Activated CD4-positive, alpha-beta T cell treated with anti-CD3 and anti-CD28 coated beads for 48 hours (primary cell): ENCODE measurements around the gene NR2F1.
"Not testable (repeated sequence)": the region's sequence is repeated elsewhere in the genome, so short reads cannot be mapped to it uniquely, and the experiment has no call there.

Experiments used
- DNase-seq: peaks from one replicate; pipeline ENCODE4 v3.0.0-alpha.2; 2020

NR2F1 gene

GRCh38 chr5:93582677-93583438, at the start of gene NR2F1:
TSS of gene NR2F1 (plus strand) at chr5:93583222. CDS start at chr5:93585024, 1,802 bp downstream.
- DNase-seq, result peak; percentile 15

- DNase-seq, result no peak
These were observed 37.1 kb upstream of the NR2F1 start for GRCh38 chr5:93545872-93546271.

- not testable (repeated sequence) for DNase-seq
These were observed 33.4 kb upstream of the NR2F1 start for GRCh38 chr5:93549594-93549993.

- no peak for DNase-seq
These were observed 25.9 kb upstream of the NR2F1 start for GRCh38 chr5:93557021-93557604.

- DNase-seq, result no peak
These were observed 16.9 kb upstream of the NR2F1 start for GRCh38 chr5:93566091-93566490.

GRCh38 chr5:93567424-93567823, 15.6 kb upstream of the NR2F1 start:
- no peak for DNase-seq

GRCh38 chr5:93569300-93570160, 13.5 kb upstream of the NR2F1 start:
- no peak for DNase-seq

- no peak for DNase-seq
These were observed 12.5 kb upstream of the NR2F1 start for GRCh38 chr5:93570294-93571113.

DNA sequence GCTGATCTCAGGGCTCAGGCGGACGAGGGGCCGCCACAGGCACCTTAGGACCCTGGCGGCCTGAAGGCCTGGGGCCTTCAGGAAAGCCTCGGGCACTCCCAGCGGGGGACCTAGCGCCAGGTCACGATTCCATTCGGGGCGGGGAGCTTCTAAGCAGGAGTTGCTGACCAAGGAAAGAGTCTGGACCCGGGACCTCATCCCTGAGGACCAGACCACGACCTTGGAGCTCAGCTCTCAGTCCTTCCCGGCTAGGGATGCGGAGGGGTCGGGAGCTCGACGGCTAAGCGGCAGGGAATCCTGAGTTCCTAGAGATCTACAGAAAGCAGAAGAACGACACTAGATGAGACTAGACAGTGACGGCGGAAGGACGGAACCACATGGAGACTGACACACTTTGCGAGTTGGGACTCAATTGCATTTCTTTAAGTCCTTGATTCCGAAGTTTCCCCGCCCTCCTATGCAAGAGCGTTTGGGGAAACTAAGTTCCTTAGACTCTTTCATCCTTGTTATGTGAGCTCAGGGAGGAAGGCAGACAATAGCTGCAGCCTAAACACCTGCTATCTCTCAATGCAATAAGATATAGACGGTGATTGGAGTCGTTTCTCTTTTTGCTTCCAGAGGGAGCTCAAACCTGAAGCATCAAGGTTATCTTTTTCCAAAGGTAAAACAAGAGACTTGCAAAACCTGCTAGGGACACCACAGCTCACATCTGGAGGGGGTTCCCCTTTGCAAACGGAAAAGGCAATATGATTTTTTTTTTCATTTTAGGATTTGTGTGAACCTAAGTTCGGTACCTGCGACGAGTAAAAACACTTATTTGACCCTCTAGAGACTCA, 11.7 kb upstream of the NR2F1 start:
- DNase-seq, result no peak

DNA sequence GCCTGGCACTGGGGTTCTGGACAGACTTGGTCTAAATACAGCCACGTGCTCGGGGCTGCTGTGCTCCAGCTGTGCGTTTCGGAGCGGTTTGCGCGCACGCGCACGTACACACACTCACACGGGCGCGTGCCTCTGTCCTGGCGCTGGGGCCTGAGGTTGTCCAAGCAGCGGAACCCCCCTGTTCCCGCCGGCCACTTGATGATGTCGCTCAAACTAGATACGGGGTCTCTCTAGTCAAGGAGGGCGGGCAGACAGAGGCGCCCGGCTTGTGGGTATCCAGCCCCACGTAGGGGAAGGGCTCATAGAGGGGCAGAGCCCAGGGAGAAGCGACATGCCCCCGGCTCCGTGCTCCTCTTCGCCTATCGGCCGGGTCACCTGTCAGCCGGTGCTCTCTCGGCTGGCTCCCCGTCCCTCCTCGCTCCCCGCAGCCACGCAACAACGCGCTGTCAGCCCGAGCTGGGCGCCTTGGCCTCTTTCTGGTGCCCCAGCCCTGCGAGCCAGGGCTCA, 10.9 kb upstream of the NR2F1 start:
- DNase-seq, result no peak

DNA sequence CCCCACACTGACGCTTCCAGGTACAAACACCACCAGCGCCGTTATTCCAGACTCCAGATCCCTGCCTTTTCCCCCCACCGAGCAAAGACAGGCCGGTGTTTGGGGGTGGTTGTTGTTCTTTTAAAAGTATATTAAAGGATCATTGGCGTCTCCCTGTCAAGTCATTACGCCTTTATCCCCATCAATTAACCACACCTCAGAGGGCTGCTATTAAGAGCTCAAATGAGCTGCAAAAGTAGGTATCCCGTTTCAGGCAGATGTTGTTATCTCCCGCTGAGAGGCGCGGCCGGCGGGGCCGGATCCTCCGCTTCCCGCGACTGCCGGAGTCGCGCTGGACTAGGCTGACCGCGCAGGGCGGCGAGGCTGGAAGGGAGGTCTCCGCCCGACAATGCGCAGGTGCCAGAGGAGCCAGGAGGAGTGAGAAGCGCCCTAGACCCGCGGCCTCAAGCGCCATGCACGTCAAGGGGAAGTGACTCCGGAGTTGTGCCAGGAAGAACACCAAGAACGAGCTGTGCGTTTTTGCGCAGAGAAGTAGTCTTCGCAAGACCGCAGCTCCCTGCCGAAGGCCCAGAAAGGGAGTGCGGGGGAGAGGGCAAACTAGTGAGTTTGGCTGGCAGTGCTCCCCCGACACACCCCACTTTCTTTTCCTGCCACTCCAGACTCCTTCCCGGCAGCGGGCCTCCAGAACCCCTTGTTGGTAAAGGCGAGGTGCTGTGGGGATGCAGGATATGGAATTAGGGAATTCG, 10.2 kb upstream of the NR2F1 start:
- no peak for DNase-seq

DNA sequence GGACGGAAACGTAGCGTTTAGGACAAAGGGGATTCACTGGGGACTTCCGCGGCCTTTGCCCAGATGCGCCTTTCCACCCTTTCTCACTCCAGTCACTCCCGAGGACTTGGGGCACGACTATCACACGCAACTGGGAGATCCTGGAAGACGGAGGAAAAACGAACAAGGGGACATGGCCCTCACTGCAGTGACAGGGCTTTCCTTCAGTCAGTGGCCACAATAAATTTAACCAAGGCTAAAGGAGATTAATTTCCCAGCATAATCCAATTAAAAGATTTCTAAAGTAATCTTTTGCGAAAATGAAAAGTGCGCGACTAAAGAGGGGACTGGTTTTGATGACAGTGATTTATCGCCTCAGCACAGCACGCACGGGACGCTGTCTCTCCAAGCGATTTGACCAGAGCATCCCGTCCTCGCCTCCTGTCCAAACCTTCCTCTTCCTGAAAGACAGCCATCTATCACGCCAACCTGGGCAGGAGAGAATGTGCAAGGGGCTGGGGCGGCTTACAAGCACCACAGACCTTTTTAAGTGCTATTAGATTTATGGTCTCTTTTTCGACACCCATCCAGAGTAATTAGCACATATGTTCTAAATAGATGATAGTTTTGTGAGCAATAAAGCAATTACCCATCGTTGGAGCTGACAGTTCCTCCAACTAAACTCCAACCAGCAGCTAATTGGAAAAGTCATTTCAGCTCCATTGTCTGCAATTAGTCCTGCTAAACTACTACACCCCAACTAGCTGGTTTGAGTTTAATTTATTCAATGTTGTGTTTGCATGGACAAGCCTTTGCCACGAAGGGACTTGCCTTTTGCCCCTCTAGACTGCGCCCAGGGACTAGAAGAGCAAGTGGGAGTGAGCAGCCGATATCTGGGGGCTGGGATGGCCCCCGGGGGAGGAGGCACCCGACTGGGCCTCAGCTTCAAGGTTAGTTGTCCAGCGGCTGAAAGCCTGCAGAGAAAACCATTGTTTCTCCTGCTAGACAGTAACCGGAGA, 9.4 kb upstream of the NR2F1 start:
- DNase-seq, result no peak

- DNase-seq, result no peak
These were observed 8.3 kb upstream of the NR2F1 start for GRCh38 chr5:93574491-93575305.

DNA sequence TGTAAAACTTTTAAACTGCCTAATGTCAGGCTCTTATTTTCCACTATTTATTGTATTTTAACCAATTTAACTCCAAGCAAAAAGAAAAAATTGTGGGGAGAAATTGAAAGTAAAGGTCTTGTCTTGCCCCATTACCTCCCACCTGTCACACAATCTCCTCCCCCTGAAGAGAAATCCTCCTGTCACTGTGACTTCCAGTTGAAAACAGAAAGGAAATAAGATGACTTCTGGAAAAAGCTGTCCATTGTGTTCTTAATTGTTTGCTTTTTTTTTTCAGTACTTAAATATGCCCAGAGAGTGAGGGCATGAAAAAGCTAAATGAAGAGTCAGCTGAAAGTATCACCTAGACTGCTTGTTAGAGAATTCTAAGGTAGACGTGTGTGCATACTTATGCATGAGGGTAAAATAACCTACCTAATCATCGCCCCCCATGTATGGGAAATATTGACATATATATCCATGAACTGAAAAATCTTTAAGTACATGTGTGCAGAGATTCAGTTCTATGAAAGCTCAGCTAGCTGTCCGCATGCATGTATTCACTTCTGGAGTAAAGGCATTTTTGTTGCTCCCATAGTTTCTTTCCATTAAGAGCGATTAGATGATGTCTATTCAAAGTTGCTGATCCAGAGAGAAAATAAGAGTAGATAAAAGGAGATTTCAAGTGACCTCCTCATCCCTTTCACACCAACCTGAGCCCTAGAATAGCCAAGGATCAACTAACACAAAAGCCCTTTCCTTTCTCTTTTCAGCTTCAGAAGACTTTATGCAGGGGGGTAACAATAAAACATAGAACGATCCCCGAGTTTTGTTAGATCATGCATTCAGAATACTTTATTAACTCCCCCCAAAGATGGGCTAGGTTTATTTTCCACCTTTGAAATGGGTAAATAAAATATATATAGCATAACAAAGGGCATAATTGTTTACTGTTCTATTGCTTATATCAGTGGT, 7.3 kb upstream of the NR2F1 start:
- DNase-seq, result no peak

DNA sequence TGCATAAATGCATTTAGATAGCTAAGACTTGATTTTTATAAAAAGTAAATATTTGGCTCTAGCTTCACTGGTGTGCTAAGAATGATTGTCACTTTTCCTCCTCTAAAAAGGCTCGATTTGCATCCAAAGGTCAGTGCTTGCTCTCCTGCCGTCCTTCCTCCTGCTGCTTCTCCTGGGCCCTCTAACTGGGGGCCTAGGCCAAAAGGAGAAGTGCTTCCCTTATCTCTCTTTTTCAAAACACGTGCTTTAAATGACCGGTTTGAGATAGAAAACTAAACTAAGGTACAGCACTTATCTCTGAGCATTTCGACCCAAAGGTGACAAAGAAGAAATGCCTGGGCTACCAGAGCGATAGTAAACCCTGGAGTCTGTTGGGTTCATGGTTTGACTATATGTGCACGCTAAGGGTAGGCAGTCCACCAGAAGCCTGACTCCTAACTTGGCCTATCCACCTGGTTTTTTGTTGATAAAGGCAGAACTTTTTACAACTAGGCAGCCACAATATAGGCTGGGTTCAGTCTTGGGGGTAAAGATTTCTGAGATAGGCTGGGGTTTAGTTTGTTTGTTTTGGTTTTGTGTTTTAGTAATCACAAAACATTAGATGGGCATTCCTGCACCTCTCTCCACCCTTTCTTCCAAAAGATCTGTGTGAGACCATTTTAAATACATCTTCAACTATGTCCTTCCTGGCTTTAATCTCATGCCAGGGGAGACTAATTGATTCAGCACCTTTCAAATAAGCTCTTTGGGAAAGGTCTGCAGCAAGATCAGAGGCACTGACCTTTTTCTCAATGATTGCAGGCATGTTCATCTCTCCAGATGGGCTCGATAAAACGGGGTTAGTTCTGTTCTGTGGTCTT, 5.8 kb upstream of the NR2F1 start:
- DNase-seq, result no peak
